RPMI8226 (cell line): ENCODE data around the gene SLC39A11.

ENCODE experiments used
- DNase-seq: peaks from one replicate; pipeline ENCODE4 v3.0.0-alpha.2; 2015

The SLC39A11 gene

DNA sequence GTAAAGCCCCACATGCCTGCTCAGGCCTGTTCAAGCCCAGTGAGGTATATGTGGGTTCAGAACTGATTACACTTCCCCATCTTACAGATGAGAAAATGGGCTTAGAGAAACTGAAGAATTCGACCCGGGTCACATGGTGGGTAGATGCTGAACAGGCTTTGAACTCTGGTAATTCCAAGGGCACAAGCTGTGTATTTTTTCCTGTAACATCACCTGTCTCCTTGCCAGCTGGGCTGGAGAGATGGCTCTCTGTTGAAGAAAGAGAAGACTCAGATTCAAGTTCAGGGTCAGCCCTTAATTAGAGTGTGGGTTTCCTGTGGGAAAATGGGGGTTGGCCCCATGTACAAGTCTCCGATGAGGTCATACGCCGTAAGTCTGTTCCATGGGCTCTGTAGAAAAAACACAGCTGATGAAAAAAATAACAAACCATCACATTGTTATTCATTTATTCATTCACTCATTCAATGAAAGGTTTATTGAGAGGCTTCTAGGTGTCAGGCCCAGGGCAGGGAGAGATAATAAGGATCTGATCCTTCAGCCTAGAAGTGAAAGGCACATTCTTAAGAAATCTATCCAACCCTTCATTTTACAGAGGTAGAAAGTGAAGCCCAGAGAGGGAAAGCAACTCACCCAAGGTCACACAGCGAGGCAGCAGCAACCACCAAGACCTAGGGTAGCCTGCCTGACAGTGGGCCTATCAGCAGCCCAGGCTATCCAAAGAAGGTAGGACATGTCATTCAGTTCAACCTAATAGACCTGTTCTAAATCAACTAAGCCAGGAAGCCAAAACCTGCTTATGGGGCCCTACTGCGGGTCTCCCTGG, 488.9 kb downstream of the SLC39A11 start:
- DNase-seq = peak; percentile 49

DNA sequence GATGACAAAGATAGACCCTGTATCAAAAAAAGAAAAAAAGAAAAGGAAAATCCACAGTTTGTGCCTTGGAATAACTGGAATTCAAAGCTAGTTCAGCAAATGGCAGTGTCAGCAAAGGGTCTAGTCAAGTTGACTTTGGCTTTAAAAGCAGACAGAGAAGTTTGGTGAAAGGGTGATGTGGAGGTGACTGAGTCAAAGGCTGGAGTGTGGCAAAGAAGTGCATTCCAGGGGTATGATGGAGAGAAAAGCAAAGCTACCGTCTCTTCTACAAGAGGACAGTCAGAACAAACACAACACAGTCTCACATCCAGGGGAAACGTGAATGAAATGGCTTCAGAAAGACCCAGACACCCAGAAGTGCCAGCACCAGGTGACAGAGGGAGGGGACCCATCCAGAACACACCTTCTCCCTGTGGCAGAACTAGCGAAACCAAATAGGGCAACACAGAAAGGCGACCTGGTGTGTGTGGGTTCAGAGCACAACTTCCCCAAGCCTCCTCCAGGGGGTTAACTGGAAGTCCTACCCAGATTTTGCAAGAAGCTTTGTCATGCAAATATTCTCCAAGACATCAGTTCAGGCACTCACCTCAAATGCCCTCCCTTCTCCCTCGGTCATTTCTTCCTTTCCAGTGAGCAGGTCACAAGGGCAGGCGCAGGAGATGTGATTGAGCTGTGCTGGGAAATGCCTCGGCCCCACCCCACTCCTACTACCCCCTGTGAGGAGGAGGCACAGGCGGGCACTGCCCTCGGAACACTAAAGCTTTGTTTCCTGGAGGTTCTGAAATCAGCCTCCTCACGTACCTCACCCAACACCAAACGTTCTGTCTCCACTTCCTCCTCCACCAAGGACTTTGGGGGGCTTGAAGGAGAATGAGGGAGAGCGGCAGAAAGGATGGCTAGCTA, 489.7 kb downstream of the SLC39A11 start:
- peak; percentile 89 for DNase-seq

DNA sequence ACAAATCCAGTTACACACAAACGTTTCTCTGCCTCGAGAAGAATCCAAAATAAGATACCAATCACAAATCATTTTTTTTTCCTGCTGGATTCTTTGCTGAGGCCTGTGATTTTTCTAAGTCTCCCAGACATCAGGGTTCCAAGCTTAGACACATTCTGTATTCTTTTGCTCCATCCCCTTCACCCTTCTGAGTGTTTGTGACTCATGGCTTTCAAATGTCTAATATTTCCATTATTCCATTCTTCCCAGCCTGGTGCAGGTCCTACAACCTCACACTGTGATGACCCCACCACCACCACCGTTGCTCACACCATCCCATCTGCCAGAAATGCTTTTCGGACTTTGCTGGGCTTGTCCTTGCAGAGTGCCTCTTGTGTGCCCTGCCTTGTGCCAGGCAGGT, 491.6 kb downstream of the SLC39A11 start:
- no peak for DNase-seq

DNA sequence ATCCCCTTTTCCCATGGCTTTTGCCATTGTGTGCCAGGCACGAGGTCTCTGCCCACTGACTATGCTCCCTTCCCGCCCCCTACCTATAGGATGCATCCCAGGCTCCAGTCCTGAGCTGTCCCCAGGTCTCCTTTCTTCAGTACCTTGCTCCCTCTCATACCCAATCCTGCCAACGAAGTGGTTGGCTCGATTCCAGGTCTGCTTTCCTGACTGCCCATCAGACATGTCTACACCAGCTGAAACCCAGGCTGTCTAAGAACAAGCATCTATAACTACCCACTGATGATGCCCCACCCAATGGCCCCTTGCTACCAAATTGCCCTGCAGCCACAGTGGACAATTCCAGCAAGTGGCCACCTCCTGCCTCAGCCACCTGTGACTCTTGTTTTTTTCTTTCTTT, 492.6 kb downstream of the SLC39A11 start:
- DNase-seq = peak; percentile 69

DNA sequence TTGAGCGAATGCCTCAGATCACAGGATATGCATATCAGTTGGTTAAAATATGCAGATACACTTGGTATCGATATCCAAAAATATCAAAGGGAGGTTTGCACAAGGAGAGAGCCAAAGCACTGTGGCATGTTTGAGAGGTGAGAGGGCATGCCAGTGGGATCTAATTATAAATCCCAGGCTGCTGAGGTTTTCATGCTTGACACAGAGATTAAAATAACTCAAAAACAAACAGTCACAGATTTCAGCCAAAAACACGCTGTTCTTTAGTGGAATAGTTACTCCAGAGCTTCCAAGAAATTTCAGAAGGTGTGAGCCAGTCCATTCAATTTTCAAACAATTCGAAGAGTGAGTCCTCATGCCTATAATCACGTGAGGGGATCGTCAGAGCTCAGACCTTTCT, 493.8 kb downstream of the SLC39A11 start:
- DNase-seq = no peak

DNA sequence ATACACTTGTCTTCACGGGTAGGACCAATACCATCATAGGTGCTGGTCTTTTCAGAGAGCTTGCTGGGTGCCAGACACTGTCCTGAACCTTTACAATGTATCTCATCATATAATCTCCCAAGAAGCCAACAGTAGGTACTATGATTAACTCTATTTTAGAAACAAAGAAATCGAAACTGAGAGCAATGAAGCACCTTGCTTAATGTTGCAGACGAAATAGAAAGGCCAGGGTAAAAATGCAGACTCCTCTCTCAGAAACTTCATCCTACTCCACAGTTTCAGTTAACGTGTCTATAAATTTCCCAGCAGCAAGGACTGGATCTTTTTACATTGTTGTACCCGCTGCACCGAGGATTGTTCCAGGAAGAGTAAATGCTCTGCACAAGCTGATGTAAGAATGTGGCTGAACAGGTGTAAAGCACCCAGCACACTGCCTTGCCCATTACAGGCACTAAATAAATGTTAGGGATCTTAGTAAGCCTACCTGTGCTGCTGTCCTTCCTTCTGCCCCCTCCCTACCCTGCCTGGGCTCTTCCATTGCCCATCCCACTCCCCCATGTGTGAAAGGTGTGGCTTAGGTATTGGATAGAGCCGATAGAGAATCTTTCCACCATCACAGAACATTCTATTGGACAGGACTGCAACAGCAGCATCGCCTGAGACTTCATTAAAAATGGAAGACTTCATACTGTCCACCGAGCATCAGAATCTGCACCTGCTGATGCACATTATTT, 495.0 kb downstream of the SLC39A11 start:
- DNase-seq = peak; percentile 61
